Lung microvascular endothelial cell (primary cell): ENCODE data around the gene KAT8. TPM values are rescaled to one million over a fixed set of nuclear protein-coding genes. Genes with fewer than 3 reads are reported as not detected.
A peak's percentile ranks its signal among the peaks of the same experiment; 100 is the strongest.
"Not testable (repeated sequence)": the region's sequence is repeated elsewhere in the genome, so short reads cannot be mapped to it uniquely, and the experiment has no call there.

Source experiments
- DNase-seq, 2 donors: peaks; one replicate each; pipeline versions ENCODE4 v3.0.0 to v3.0.0-alpha.2; 2010; ENCODE audit warnings: low read depth in 2 of 2
- total RNA-seq: library from RNA; depleted of rRNA; stranded (reverse); fragments of >200 nt; gene quantifications from 2 replicates; pipeline ENCODE4 v1.2.1, GENCODE V29; 2014

Gene KAT8
- total RNA-seq, 1 donor from 2014 or later: 35.3 TPM

DNA sequence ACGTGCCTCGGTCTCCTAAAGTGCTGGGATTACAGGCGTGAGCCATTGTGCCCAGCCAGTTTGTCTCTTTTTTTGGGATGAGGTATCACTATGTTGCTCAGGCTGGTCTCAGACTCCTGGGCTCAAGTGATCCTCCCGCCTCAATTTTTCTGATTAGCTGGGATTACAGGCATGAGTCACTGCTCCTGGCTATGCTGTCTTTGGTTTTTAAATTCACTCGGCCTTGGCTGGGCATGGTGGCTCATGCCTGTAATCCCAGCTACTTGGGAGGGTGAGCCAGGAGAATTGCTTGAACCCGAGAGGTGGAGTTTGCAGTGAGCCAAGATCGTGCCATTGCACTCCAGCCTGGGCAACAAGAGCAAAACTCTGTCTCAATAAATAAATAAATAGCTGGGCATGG, 27.0 kb downstream of the KAT8 start:
- DNase-seq: not testable (repeated sequence)

DNA sequence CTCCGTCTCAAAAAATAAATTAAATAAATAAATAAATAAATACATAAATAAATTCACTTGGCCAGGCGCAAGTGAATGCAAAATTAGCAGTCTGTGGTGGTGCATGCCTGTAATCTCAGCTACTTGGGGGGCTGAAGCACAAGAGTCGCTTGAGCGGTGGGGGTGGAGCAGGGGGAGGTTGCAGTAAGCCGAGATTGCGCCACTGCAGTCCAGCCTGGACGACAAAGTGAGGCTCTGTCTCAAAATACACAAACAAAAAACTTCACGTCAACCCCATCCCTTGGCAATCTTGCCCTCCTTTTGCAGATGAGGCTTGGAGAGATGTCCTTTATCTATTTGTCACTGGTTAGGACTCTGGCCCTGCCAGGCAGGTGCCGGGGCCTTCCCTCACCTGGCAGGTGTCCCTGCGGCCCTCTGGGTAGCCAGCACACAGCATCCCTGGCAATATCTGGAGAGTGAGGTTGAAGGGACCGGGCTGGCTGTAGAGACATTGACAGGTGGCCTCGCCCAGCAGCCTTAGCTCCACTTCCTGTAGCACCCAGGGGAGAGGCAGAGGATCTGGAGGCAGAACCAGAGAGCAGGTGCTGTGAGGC, 28.0 kb downstream of the KAT8 start:
- no peak for DNase-seq

DNA sequence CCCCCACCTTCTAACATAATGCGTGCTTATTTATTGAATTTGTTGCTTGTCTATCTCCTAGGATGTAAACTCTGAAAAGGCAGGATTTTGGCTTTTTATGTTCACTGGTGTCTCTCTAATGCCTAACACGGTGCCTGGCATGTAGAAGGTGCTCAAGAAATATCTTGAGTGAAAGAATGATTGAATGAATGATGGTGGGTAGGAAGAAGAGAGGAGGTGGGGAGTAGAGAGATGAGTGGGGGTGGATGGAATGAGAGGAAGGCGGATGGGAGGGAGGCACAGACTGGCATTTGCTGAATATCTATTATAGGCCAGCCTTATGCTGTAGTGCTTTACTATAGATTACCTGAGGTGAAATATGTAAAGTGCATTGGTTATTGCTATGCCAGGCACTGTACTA, 30.1 kb downstream of the KAT8 start:
- DNase-seq: no peak

DNA sequence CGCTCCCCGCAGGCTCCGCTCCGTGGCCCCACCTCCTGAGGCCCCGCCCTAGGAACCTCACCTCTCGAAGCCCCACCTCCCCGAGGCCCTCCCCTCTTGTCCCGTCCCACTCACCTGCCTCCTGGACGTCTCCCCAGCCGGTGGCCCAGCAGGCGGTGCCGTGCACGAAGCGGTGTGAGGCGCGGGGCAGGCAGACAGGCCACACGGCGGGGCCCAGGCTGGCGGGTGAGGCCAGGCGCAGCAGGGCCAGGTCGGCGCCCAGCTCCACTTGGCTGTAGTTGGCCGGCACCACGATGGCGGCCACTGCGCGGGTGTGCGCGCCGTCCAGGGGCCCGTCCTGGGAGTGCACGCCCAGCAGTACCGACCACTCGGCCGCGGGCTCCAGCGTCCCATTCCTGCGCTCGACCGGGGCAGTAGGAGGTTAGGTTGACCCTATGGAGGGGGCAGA, 30.8 kb downstream of the KAT8 start:
- no peak for DNase-seq

DNA sequence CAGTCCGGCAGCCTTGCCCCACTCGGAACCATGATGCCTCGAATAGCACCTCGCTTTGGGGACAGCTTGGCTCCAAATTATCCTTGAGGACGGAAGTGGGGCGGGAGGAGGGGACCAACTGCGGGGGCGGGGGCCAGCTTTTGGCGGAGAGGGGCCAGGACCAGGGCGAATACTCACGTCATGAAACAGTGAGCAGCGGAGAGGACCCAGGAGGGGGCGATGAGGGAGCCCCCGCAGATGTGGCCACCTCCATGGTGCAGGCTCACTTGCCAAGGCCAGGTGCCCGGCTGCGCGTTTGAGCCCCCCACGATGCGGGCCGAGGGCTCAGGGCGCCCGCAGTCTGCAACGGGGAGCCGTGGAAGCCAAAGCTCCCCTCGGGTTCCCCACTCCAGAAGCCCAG, 31.4 kb downstream of the KAT8 start:
- DNase-seq: no peak

DNA sequence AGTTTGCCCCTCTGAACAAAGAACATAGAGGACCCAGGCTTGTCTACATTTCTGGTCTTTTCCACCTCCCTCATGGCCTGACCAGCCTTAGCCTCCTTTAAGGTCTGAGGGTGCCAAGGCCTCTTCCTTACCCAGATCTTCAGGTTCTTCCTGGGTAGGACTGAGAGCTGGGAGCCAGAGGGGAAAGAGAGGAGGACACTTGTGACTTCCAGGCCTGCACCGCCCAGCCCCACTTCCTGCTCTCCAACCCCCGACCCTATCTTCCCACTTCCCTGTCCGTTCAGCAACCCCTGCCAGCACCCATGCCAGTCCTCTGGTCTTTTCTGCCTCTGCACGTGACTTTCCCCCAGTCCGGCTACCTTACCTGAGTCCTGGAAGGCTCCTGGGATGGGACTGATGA, 31.9 kb downstream of the KAT8 start:
- DNase-seq: no peak

DNA sequence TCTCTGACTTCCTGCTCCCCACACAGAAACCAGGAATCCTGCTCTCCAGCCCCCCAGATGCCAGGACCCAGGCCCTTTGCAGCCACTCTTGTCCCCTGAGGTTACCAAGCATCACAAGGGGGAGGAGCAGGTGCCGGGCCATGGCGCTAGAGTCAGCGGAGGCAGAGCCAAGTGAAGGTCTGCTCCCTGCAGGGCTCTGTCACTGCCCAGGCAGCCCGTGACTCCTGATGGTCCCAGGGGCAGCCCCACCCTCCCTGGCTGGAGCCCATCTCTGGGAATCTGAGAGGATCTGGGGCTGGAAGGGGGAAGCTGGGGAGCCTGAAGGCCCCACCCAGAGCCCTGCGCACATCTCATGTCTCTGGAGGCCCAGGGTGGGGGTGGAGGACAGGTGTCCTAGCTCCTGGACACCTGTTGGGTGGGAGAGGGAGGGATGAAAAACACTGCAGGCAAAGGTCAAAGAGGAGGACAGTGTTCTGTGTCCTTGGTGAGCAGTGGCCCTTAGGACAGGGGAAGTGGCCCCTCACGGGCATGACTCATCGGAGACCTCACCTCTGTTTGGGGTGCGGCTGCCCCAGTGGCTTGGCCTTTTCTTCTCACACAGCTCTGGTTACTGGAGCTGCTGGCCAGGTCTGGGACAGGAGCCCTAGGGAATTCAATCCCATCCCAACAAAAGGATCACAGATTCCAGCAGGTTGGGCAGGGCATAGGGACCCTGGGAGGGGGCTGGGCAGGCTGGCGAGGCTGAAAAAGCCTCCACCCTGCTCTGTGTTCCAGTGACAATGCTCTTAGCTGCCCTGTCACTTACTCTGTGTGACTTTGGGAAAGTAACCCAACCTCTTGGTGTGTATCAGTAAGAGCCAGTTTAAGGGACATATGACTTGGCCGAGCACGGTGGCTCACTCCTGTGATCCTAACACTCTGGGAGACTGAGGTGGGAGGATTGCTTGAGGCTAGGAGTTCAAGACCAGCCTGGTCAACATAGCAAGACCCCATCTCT, 32.7 kb downstream of the KAT8 start, which contains the start of gene PRSS36:
Gene PRSS36, minus strand, starts transcription at position 173 of the 997 bp plus-strand sequence. Its CDS starts 31 bp downstream, at position 142.
- no peak for DNase-seq

DNA sequence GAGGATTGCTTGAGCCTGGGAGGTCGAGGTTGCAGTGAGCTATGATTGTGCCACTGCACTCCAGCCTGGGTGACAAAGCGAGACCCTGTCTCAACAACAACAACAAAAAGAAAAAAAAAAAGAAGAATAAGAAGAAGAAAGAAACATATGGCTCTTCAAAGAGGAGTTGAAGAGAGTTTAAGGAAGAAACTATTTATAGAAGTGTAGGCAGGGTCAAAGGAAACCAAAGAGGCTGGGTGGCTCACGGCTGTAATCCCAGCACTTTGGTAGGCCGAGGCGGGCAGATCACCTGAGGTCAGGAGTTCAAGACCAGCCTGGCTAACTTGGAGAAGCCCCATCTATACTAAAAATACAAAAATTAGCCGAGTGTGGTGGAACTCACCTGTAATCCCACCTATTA, 33.5 kb downstream of the KAT8 start:
- DNase-seq: not testable (repeated sequence)

DNA sequence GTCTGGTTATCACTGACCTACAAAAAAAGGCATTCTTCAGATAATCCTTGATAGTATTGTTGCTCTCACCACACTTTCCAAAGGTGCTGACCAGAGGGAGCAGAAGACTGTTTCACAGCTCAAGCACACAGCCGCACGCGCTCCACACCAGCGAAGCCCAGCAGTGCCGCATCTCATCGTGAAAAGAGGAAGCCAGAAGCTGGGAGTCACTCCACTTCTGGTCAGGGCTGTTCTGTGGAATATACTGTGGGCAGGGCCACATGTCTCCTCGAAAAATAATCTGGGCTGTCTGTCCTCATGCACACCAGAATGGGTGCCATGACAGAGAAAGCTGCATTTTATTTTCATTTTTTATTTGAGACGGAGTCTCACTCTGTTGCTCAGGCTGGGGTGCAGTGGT, 39.7 kb downstream of the KAT8 start:
- no peak for DNase-seq

DNA sequence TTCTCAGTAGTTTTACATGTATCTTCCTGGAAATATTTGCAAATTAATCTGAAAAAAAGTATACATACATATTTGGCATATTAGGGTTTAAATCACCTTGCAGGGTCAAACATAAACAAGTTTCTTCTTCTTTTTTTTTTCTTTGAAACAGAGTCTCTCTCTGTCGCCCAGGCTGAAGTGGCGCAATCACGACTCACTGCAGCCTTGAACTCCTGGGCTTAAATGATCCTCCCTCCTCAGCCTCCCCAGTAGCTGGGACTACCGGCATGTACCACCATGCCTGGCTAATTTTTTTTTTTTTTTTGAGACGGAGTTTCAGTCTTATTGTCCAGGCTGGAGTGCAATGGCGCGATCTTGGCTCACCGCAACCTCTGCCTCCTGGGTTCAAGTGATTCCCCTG, 49.9 kb downstream of the KAT8 start:
- DNase-seq: no peak

DNA sequence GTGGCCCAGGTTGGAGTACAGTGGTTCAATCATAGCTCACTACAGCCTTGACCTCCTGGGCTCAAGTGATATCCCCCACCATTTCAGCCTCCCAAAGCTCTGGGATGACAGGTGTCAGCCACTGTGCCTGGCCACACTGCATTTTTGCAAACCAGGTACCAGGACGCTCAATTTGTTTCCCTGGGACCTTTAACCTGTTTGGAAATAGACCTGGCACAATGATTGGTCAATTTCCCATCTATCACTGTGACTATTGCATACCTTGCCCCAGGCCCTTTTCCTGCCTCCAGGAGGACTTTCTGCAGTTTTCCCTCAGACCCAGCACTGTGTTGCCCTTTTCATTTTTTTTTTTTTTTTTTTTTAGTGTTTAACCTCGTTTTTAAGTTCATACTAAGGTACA, 51.4 kb downstream of the KAT8 start:
- DNase-seq: no peak

DNA sequence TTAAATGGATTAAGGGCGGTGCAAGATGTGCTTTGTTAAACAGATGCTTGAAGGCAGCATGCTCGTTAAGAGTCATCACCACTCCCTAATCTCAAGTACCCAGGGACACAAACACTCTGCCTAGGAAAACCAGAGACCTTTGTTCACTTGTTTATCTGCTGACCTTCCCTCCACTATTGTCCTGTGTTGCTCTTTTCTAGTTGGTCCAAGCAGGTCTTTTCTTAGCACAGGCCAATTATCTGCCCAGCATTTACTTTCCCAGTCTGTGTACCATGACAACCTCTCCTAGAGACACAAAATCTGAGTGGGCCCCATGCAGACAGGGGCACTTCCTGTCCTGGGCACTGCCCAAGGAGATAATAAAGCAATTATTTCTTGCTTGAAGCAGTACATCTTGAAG, 52.6 kb downstream of the KAT8 start:
- DNase-seq: not testable (repeated sequence)

DNA sequence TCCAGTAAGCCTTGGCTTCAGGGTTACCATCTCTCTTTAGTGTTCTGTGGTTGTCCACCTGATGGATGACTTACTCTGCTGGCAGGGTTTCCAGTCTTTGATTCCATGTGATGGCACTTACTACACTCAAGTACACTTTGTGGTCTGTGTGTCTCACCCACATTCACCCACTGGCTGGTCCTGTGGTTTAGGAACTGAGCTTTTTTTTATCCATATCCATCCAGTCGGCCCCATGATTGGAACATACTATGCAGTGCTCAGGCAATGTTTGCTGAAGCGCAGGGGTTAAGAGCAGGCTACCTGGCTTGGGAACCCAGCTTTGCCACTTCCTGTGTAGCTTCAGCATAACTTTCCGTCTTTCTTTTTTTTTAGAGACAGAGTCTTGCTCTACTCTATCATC, 59.7 kb downstream of the KAT8 start:
- no peak for DNase-seq

DNA sequence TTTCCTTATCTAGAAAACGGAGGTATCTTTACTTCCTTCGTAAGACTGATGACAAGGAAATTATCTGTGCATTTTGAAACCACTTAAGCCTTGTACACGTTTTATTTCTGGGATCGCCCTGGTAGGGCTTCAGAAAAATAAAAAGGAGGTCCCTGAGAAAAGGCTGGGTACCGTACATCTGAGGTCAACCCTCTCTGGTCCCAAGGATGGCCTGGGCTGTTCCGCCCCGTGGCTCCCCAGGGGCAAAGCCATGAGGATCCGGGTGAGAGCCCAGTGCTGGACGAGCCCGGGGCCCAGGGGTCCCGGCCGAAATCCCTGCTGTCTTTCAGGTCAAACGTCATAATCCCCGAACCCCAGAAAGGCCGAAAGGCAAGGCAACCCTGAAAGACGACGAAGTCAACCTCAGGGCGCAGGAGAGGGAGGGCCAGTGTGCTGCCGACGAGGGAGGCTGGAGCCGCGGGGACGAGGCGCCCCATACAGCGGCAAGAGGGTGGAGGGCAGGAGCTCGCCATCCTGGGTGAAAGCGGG, 61.8 kb downstream of the KAT8 start:
- DNase-seq: no peak

DNA sequence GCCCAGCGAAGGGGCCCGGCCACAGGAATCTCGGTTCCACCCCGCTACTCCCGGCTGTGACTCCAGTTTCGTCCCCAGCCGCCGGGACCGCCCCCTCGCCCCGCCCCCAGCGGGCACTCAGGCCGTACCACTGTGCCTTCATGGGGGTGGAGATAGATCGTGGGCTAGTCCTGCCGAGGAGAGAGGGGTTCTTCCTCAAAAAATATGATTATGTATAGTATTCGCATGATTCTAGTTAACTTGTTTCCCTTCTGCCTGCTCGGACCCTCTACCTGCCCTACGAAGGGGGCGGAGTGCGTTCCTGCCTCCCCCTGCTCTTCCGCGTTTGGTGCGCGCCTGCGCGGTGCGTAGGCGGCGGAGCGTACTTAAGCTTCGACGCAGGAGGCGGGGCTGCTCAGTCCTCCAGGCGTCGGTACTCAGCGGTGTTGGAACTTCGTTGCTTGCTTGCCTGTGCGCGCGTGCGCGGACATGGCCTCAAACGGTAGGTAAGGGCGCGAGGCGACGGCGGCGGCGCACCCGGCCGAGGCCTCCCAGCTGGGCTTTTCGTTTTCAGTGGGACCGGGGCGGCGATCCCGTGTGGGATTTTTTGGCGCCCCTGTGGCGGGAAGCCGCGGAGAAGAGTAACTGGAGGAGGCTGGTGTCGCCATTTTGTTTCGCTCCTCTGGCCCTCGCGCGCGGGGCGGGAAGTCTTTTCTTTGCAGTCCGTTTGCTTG, 62.4 kb downstream of the KAT8 start, which contains the start of gene FUS:
Gene FUS, plus strand, starts transcription at position 393 of the 713 bp plus-strand sequence. Its CDS starts 76 bp downstream, at position 469.
- DNase-seq: peak; percentile 93 to 96

Other genes with a start within 250 kb of the KAT8 start
- 39.7 and 72.0 TPM in 2 replicates for gene BCL7C, start 223.6 kb upstream of the KAT8 start, total RNA-seq
- 0.22 and 0.40 TPM in 2 replicates for gene CTF1, start 221.1 kb upstream of the KAT8 start, total RNA-seq
- 14.3 and 15.7 TPM in 2 replicates for gene FBXL19, start 194.1 kb upstream of the KAT8 start, total RNA-seq
- 22.9 and 24.8 TPM in 2 replicates for gene ORAI3, start 168.6 kb upstream of the KAT8 start, total RNA-seq
- gene SETD1A, start 159.9 kb upstream of the KAT8 start, total RNA-seq: 1.7 and 2.2 TPM in 2 replicates
- gene HSD3B7, start 132.5 kb upstream of the KAT8 start, total RNA-seq: 13.3 and 26.0 TPM in 2 replicates
- gene STX1B, start 107.0 kb upstream of the KAT8 start, total RNA-seq: under 0.01 and 0.40 TPM in 2 replicates
- gene STX4, start 84.1 kb upstream of the KAT8 start, total RNA-seq: 17.7 and 27.0 TPM in 2 replicates
- gene ZNF668, start 43.4 kb upstream of the KAT8 start, total RNA-seq: 5.0 and 6.0 TPM in 2 replicates
- 7.0 and 12.7 TPM in 2 replicates for gene ZNF646, start 43.2 kb upstream of the KAT8 start, total RNA-seq
- gene PRSS53, start 28.7 kb upstream of the KAT8 start, total RNA-seq: 0.40 and 0.44 TPM in 2 replicates
- 54.7 and 71.8 TPM in 2 replicates for gene VKORC1, start 22.9 kb upstream of the KAT8 start, total RNA-seq
- gene BCKDK, start 9.3 kb upstream of the KAT8 start, total RNA-seq: 10.0 and 12.3 TPM in 2 replicates
- not detected in 2 replicates for gene PRSS8, start 18.1 kb downstream of the KAT8 start, total RNA-seq
- 0.22 and 0.99 TPM in 2 replicates for gene PRSS36, start 32.4 kb downstream of the KAT8 start, total RNA-seq
- gene FUS, start 62.5 kb downstream of the KAT8 start, total RNA-seq: 26.8 and 29.6 TPM in 2 replicates
- 48.8 and 54.5 TPM in 2 replicates for gene PYCARD, start 85.1 kb downstream of the KAT8 start, total RNA-seq
- gene TRIM72, start 96.5 kb downstream of the KAT8 start, total RNA-seq: not detected in 2 replicates
- not detected in 2 replicates for gene PYDC1, start 99.5 kb downstream of the KAT8 start, total RNA-seq
- under 0.01 TPM in 1 of 2 replicates, not detected in the other for gene ITGAM, start 142.3 kb downstream of the KAT8 start, total RNA-seq
- under 0.01 and 0.87 TPM in 2 replicates for gene ITGAX, start 237.5 kb downstream of the KAT8 start, total RNA-seq